ENCODE measurements around the gene LRRC8C. TPM values are rescaled to one million over a fixed set of nuclear protein-coding genes. Genes with fewer than 3 reads are reported as not detected.
"Not testable (repeated sequence)": the region's sequence is repeated elsewhere in the genome, so short reads cannot be mapped to it uniquely, and the experiment has no call there.

The LRRC8C gene
- total RNA-seq (ENCODE audit: insufficient read depth, low replicate concordance) = 7.7 TPM

- peak; percentile 81 for DNase-seq (ENCODE audit: low spot score)
Measured at GRCh38 chr1:89632657-89633247, at the start of gene LRRC8C. TSS of gene LRRC8C (plus strand) at chr1:89633120. CDS start at chr1:89686474, 53,354 bp downstream.

GRCh38 chr1:89584211-89584610 is 48.7 kb upstream of the LRRC8C start:
- no peak for DNase-seq (ENCODE audit: low spot score)

GRCh38 chr1:89584781-89585180 is 48.1 kb upstream of the LRRC8C start:
- no peak for DNase-seq (ENCODE audit: low spot score)

DNA sequence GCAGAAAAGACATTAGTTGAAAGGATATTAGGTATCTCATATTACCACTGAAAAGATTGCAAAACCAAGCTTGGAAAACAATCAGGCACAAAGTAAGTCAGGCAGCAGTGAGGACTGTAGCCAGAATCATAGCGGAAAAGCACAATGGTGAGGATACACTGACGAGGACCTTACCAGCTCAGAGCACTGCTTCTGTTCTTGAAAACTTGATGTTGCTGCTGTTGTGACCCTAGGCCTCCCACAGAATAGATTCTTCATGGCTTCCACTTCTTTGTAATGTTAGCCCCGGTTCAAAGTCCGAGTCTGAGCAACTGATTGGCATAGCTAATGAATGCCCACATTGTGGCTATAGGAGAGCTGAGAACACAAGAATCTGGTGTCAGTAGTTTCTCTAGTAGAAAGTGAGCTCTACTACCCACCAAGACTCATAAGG is 45.2 kb upstream of the LRRC8C start:
- DNase-seq (ENCODE audit: low spot score) = no peak

GRCh38 chr1:89588480-89588879 is 44.4 kb upstream of the LRRC8C start:
- no peak for DNase-seq (ENCODE audit: low spot score)

- no peak for DNase-seq (ENCODE audit: low spot score)
Measured at GRCh38 chr1:89589515-89589914, 43.4 kb upstream of the LRRC8C start.

DNA sequence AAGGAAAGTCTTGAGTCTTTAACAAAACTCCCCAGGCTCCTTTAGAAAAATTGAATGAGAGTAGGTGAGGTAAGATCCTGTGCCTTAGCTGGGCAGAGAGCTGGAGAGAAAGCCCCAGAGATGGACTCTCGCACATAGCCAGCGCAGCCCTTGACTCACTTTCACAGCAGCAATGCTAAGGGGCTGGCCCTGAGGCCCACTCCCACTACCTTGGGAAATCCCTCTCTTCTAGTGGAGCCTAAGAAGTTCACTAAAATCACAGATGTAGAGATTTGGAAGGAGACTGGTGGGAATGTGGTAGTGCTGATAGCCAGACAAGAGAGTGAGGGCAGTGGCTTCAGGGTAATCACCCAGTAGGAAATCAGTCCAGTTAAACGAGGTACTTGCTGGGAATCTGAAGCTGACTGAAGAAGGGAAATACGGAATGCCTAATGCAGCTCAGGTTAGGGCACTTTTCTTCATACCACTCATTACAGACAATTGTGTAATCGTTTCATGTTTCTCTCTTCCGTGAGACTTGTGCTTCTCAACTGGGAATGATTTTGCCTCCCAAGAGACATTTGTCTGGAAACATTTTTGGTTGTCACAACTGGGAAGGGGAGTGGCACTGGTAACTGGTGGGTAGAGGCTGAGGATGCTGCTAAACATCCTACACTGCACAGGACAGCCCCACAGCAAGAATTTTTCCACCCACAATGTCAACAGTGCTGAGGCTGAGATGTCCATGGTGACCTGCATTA is 42.4 kb upstream of the LRRC8C start:
- no peak for DNase-seq (ENCODE audit: low spot score)

- not testable (repeated sequence) for DNase-seq (ENCODE audit: low spot score)
Measured at GRCh38 chr1:89592861-89593302, 40.0 kb upstream of the LRRC8C start.

- no peak for DNase-seq (ENCODE audit: low spot score)
Measured at GRCh38 chr1:89594096-89594740, 38.7 kb upstream of the LRRC8C start.

DNA sequence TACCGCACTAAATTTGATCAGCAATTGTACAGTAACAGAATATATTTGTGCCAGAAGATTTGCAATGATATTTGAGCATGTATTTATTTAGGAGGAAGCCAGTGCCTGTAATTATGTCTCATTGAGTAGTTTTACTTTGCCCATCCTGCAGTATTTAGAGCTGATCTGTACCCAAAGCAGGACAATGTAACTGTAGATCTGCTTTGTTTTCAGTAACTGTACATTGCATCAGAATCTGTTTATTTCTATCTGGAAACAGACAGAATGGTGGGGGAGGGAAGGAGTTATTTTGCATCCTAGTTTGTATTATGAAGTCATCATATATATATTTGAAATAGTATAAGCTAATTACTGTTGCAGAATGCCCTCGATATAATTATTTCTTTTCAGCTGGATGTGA is 36.2 kb upstream of the LRRC8C start:
- no peak for DNase-seq (ENCODE audit: low spot score)

DNA sequence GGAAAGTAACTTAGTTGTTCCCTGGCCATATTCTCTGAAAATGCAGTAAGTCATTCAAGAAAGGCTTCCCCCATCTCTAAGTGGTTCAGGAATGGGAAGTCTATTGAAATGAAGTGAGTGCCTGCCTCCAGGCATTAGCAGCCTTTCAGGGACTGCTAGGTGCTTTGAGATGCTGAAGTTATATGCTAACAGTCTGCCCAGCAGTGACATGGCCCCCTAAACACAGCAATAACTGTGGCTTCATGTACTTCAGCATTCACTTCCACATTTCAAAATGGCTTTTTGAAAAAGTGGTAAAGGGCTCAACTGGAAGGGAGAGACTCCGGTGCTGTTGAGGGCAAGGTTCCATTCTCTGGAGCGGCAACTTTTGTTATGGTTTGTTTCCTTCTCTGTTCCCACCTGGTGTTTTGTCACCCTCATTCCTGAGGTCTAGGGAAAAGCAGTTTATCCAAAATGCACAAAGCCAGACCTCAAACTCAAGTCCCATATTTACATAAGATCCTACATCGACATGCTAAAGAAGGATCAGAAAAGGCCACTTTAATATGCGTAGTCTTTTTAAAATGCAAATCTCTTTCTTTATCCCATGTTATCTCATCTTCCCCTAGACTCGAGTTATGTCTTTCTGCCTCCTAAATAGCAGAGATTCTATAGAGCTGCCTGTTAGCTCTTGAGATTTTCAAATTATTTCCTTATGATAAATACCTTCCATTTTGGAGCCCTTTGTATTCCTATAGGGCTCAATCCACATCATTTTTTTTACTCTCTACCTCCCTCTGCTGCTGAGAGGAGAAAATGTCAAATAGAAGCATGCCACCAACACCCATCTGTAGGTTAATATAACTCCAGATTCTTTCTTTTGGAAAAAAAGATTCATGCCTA is 34.2 kb upstream of the LRRC8C start:
- DNase-seq (ENCODE audit: low spot score) = peak; percentile 51

- DNase-seq (ENCODE audit: low spot score) = no peak
Measured at GRCh38 chr1:89599332-89599630, 33.6 kb upstream of the LRRC8C start.

DNA sequence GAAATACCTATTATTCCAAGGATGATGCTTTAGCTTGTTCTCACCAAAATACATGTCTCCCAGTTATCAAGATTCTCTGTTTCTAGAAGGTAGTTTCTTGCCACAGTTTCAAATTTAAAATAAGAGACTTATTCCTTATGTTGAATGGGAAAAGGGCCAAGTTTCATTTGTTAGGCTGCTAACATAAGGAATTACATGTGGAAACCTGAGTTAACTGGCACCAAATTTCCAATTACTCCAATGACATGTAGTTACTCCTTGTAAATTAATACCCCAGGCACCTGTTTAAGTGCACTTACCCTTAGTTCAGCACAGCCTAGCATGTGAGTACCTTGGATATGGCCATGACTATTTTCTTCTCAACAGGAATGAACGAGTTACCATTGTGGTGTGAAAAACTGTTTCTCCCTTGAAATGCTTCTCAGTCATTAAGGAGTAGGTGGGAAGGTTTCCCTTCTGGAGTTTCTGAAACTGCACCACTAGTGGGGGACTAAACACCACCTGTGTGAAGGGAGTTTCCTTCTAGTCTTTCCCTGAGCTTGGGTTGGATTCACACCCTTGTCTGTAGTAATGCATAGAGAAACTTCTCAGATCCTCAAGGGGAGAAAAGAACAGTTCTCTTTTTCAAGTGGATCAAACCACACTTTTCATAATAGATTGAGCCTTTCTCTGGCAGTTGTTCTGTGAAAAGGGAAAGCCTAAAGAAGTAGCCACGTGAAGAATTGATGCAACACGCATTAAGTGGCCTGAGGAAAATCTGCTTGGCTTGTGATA is 32.3 kb upstream of the LRRC8C start:
- no peak for DNase-seq (ENCODE audit: low spot score)

DNA sequence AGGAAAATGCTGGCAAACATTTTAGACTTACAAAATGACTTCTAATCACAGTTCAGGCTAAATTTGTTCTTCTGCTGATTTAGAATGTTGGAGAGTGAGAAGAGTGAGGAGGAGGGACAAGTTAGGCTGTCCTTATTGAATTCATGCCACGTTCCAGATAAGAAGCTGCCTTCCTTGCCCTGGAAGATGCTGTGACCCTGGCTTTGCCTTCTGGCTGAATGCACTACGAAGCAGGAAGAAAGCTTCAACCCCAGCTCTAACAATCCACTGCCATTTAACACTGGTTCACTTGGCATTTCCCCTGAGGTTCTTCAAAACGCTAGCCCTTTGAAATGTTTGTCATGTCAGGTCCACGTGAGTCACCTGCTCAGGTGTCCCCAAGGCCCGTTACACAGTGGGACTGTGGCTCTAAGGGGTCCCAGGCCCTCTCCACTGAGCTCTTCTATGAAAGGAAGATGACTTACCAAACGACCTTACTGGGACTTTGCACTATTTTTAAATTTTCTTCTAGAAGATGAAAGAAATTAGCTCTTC is 30.0 kb upstream of the LRRC8C start:
- DNase-seq (ENCODE audit: low spot score) = no peak

- no peak for DNase-seq (ENCODE audit: low spot score)
Measured at GRCh38 chr1:89603651-89604413, 29.1 kb upstream of the LRRC8C start.

GRCh38 chr1:89604414-89604735 is 28.5 kb upstream of the LRRC8C start:
- DNase-seq (ENCODE audit: low spot score) = no peak

GRCh38 chr1:89605692-89606091 is 27.2 kb upstream of the LRRC8C start:
- no peak for DNase-seq (ENCODE audit: low spot score)

GRCh38 chr1:89606227-89606980 is 26.5 kb upstream of the LRRC8C start:
- DNase-seq (ENCODE audit: low spot score) = no peak

DNA sequence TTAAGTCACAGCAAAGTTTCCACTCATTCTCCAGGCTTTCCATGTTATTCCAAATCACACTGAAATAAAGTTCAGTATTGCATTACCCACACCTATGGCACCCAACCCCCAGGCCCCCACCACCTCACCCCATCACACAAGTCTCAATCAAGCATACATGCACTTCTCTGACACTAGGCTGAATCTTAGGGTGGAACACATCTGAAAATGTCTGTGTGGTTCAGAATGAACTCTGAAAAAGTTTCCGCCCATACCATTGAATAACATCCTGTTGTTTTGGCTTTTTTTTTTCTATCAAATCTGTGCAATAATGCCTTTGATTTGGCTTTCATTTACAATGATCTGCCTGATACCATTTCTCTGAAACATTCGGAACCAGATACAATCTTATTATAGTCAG is 25.8 kb upstream of the LRRC8C start:
- no peak for DNase-seq (ENCODE audit: low spot score)

All from umbilical cord (tissue), 2 donors.